Dedifferentiated amniotic fluid mesenchymal stem cell (primary cell): ENCODE data around the gene TCEA2.
A peak's percentile ranks its signal among the peaks of the same experiment; 100 is the strongest.

Source experiments
- DNase-seq: peaks from one replicate; pipeline ENCODE4 v3.0.0-alpha.2; 2016; ENCODE audit errors: extremely low spot score

The TCEA2 gene

GRCh38 chr20:64062596-64063388 lies at the start of gene TCEA2:
TSS of gene TCEA2 (plus strand) at chr20:64063198. CDS start at chr20:64063313, 115 bp downstream.
- DNase-seq = peak; percentile 96

GRCh38 chr20:64015635-64016034 lies 47.4 kb upstream of the TCEA2 start:
- no peak for DNase-seq

GRCh38 chr20:64021124-64021975 lies 41.6 kb upstream of the TCEA2 start:
- no peak for DNase-seq

GRCh38 chr20:64022671-64023360 lies 40.2 kb upstream of the TCEA2 start:
- DNase-seq = no peak

- no peak for DNase-seq
Measured at GRCh38 chr20:64023361-64024140, 39.4 kb upstream of the TCEA2 start.

GRCh38 chr20:64024141-64024990 lies 38.6 kb upstream of the TCEA2 start:
- DNase-seq = no peak

GRCh38 chr20:64025101-64025825 lies 37.7 kb upstream of the TCEA2 start:
- no peak for DNase-seq

- no peak for DNase-seq
Measured at GRCh38 chr20:64025826-64026412, 37.1 kb upstream of the TCEA2 start.

GRCh38 chr20:64027981-64028685 lies 34.9 kb upstream of the TCEA2 start:
- DNase-seq = no peak

- no peak for DNase-seq
Measured at GRCh38 chr20:64029293-64030117, 33.5 kb upstream of the TCEA2 start.

GRCh38 chr20:64030371-64031134 lies 32.4 kb upstream of the TCEA2 start:
- DNase-seq = no peak

- no peak for DNase-seq
Measured at GRCh38 chr20:64031822-64032314, 31.1 kb upstream of the TCEA2 start.

- DNase-seq = no peak
Measured at GRCh38 chr20:64032706-64033624, 30.0 kb upstream of the TCEA2 start.

GRCh38 chr20:64033981-64034493 lies 29.0 kb upstream of the TCEA2 start:
- no peak for DNase-seq

- DNase-seq = no peak
Measured at GRCh38 chr20:64035066-64035932, 27.7 kb upstream of the TCEA2 start.
